Kidney epithelial cell (primary cell): ENCODE measurements around the gene BTBD18. TPM values are rescaled to one million over a fixed set of nuclear protein-coding genes. Genes with fewer than 3 reads are reported as not detected.

ENCODE experiments used
- DNase-seq: peaks from one replicate; pipeline ENCODE4 v3.0.0-alpha.2; 2010; ENCODE audit warnings: low read depth
- H3K27me3 ChIP-seq: 2 replicates; pipeline ENCODE4 v1.6.0; 2011; ENCODE audit warnings: low read length; ENCODE audit not compliant: control insufficient read depth, insufficient read depth
- H3K36me3 ChIP-seq: 2 replicates; pipeline ENCODE4 v1.5.1; 2011; ENCODE audit warnings: low read length; ENCODE audit not compliant: control insufficient read depth, insufficient read depth
- H3K4me3 ChIP-seq: 2 replicates; pipeline ENCODE4 v1.5.1; 2011; ENCODE audit warnings: low read depth, mild to moderate bottlenecking, control low read depth, low read length
- CTCF ChIP-seq: IDR thresholded peaks from 2 replicates; pipeline ENCODE4 v1.5.1; 2011; ENCODE audit warnings: mild to moderate bottlenecking, moderate library complexity, low read length, control low read depth, inconsistent platforms; ENCODE audit not compliant: insufficient read depth, poor library complexity, severe bottlenecking
- total RNA-seq: library from RNA; depleted of rRNA; stranded (reverse); fragments of >200 nt; gene quantifications from 2 replicates; pipeline ENCODE4 v1.2.3, GENCODE V29; 2015

Gene BTBD18
- total RNA-seq: not detected in 2 replicates

- no peak for DNase-seq
- Histone ChIP-seq H3K36me3 (no peaks in the 10 kb centered on the region), H3K4me3 (no peak within 1 kb of the TSS), H3K27me3 (no peaks in the 10 kb centered on the region)
- peak; percentile 59 for TF ChIP-seq CTCF
These were observed at the start of gene BTBD18 for GRCh38 chr11:57751676-57752253. Gene BTBD18 (minus strand): TSS chr11:57751819. CDS start chr11:57751188, 631 bp downstream.

GRCh38 chr11:57801183-57801485 is 49.5 kb upstream of the BTBD18 start:
- Histone ChIP-seq H3K27me3 (no peaks in the 10 kb centered on the region), H3K4me3 (no peak overlapping the region), H3K36me3 (peaks cover 1% of the 10 kb centered on the region)
- TF ChIP-seq CTCF: no peak
- no peak for DNase-seq

- DNase-seq: peak; percentile 45
- Histone ChIP-seq H3K27me3 (no peaks in the 10 kb centered on the region), H3K36me3 (peaks cover 1% of the 10 kb centered on the region), H3K4me3 (no peak overlapping the region)
- peak; percentile 70 for TF ChIP-seq CTCF
These were observed 49.0 kb upstream of the BTBD18 start for GRCh38 chr11:57800444-57801182.

- TF ChIP-seq CTCF: no peak
- H3K27me3 ChIP-seq: no peaks in the 10 kb centered on the region
- peak; percentile 56 for DNase-seq
- peaks cover 1% of the 10 kb centered on the region for H3K36me3 ChIP-seq
- no peak overlapping the region for H3K4me3 ChIP-seq
These were observed 47.4 kb upstream of the BTBD18 start for GRCh38 chr11:57798905-57799559.

GRCh38 chr11:57793351-57794115 is 41.9 kb upstream of the BTBD18 start:
- no peak for TF ChIP-seq CTCF
- peaks cover 2% of the 10 kb centered on the region for H3K36me3 ChIP-seq
- H3K27me3 ChIP-seq: no peaks in the 10 kb centered on the region
- H3K4me3 ChIP-seq: no peak overlapping the region
- no peak for DNase-seq
